Measurements from ENCODE around the gene TMEM258.

GRCh38 chr11:61826930-61827570 lies 34.7 kb upstream of the TMEM258 start:
- TF ChIP-seq CTCF (IDR thresholded peaks at IDR 0.05) (no peak), EZH2 (IDR thresholded peaks at IDR 0.05) (no peak), EZH2phosphoT487 (IDR thresholded peaks at IDR 0.05) (no peak)

All from neural progenitor cell (in vitro differentiated cells).